ENCODE results near the gene KSR1.

KSR1 gene

GRCh38 chr17:27535975-27536374, 79.7 kb downstream of the KSR1 start:
- TF ChIP-seq EP300 (IDR thresholded peaks at IDR 0.05; ENCODE audit: borderline replicate concordance) (no peak), NFIC (IDR thresholded peaks at IDR 0.05) (no peak), TEAD4 (IDR thresholded peaks at IDR 0.05) (no peak), CREB1 (IDR thresholded peaks at IDR 0.05; ENCODE audit: low read depth) (no peak), RAD21 (IDR thresholded peaks at IDR 0.05; ENCODE audit: low read depth) (no peak), USF1 (IDR thresholded peaks at IDR 0.05) (no peak), TCF12 (IDR thresholded peaks at IDR 0.05; ENCODE audit: low read depth) (no peak), REST (IDR thresholded peaks at IDR 0.05; ENCODE audit: low read depth) (no peak), YY1 (IDR thresholded peaks at IDR 0.05; ENCODE audit: low read depth) (no peak), TAF1 (IDR thresholded peaks at IDR 0.05; ENCODE audit: low read depth) (no peak), CEBPB (IDR thresholded peaks at IDR 0.05) (no peak), EGR1 (IDR thresholded peaks at IDR 0.05) (no peak), FOXM1 (IDR thresholded peaks at IDR 0.05; ENCODE audit: borderline replicate concordance, low read depth) (no peak)

- TF ChIP-seq CREB1 (IDR thresholded peaks at IDR 0.05; ENCODE audit: low read depth) (no peak), EP300 (IDR thresholded peaks at IDR 0.05; ENCODE audit: borderline replicate concordance) (no peak), YY1 (IDR thresholded peaks at IDR 0.05; ENCODE audit: low read depth) (no peak), RAD21 (IDR thresholded peaks at IDR 0.05; ENCODE audit: low read depth) (no peak), NFIC (IDR thresholded peaks at IDR 0.05) (no peak), REST (IDR thresholded peaks at IDR 0.05; ENCODE audit: low read depth) (no peak), TEAD4 (IDR thresholded peaks at IDR 0.05) (no peak), FOXM1 (IDR thresholded peaks at IDR 0.05; ENCODE audit: borderline replicate concordance, low read depth) (no peak)
Measured at GRCh38 chr17:27536781-27537180, 80.5 kb downstream of the KSR1 start.

GRCh38 chr17:27538156-27538955, 82.1 kb downstream of the KSR1 start:
- TF ChIP-seq CREB1 (IDR thresholded peaks at IDR 0.05; ENCODE audit: low read depth) (no peak), TAF1 (IDR thresholded peaks at IDR 0.05; ENCODE audit: low read depth) (no peak), CEBPB (IDR thresholded peaks at IDR 0.05) (no peak), TEAD4 (IDR thresholded peaks at IDR 0.05) (no peak), REST (IDR thresholded peaks at IDR 0.05; ENCODE audit: low read depth) (no peak), EGR1 (IDR thresholded peaks at IDR 0.05) (no peak)

- TF ChIP-seq CEBPB (IDR thresholded peaks at IDR 0.05) (no peak), YY1 (IDR thresholded peaks at IDR 0.05; ENCODE audit: low read depth) (no peak), CREB1 (IDR thresholded peaks at IDR 0.05; ENCODE audit: low read depth) (no peak)
Measured at GRCh38 chr17:27539152-27539551, 82.9 kb downstream of the KSR1 start.

GRCh38 chr17:27539794-27540317, 83.6 kb downstream of the KSR1 start:
- TF ChIP-seq TCF12 (IDR thresholded peaks at IDR 0.05; ENCODE audit: low read depth) (no peak), RAD21 (IDR thresholded peaks at IDR 0.05; ENCODE audit: low read depth) (no peak), NFIC (IDR thresholded peaks at IDR 0.05) (no peak), REST (IDR thresholded peaks at IDR 0.05; ENCODE audit: low read depth) (no peak), FOXM1 (IDR thresholded peaks at IDR 0.05; ENCODE audit: borderline replicate concordance, low read depth) (no peak), EGR1 (IDR thresholded peaks at IDR 0.05) (no peak), CREB1 (IDR thresholded peaks at IDR 0.05; ENCODE audit: low read depth) (no peak), TEAD4 (IDR thresholded peaks at IDR 0.05) (no peak), USF1 (IDR thresholded peaks at IDR 0.05) (no peak), EP300 (IDR thresholded peaks at IDR 0.05; ENCODE audit: borderline replicate concordance) (no peak), YY1 (IDR thresholded peaks at IDR 0.05; ENCODE audit: low read depth) (no peak), MAX (IDR thresholded peaks at IDR 0.05) (no peak), TAF1 (IDR thresholded peaks at IDR 0.05; ENCODE audit: low read depth) (no peak), CEBPB (IDR thresholded peaks at IDR 0.05) (no peak), ZBTB7A (IDR thresholded peaks at IDR 0.05; ENCODE audit: low read depth) (no peak)
